H1 (cell line): ENCODE results near the gene CROCC. TPM values are rescaled to one million over a fixed set of nuclear protein-coding genes. Genes with fewer than 3 reads are reported as not detected.

Source experiments
- CTCF ChIA-PET: fragments of 300-600 bp; sonication (Branson Sonifier 250); formaldehyde crosslinking; loops from one replicate; lab custom pipeline; 2021; ENCODE audit not compliant: partially characterized antibody; lab: Charles Lee
- POLR2A ChIA-PET: fragments of 300-600 bp; sonication (Branson Sonifier 250); formaldehyde crosslinking; loops from one replicate; lab custom pipeline; 2021; ENCODE audit warnings: inconsistent platforms; ENCODE audit not compliant: partially characterized antibody; lab: Charles Lee
- DNase-seq, 2 experiments: peaks; one replicate each; pipeline versions ENCODE4 v3.0.0 to v3.0.0-alpha.2; 2010 to 2022; ENCODE audit warnings: low spot score in 2 of 2, low read depth in 1 of 2, mixed read lengths in 1 of 2
- FAIRE-seq: peaks from 2 replicates; lab custom pipeline; 2011; peaks lifted over from hg19 to GRCh38; lab: Jason Lieb, UNC
- H2AFZ ChIP-seq: 2 replicates; pipeline ENCODE4 v1.8.1; 2012; ENCODE audit warnings: low read length, inconsistent platforms
- H2AK5ac ChIP-seq: 2 replicates; pipeline ENCODE4 v1.6.1; 2013; ENCODE audit warnings: low read depth, low read length
- H2BK120ac ChIP-seq: replicated peaks from 2 replicates; pipeline ENCODE3; 2013; ENCODE audit warnings: low read depth, low read length, inconsistent platforms
- H2BK12ac ChIP-seq: 2 replicates; pipeline ENCODE4 v1.6.1; 2013; ENCODE audit warnings: low read depth, low read length
- H2BK15ac ChIP-seq: 2 replicates; pipeline ENCODE4 v1.6.1; 2013; ENCODE audit warnings: low read length
- H2BK20ac ChIP-seq: 2 replicates; pipeline ENCODE4 v1.6.1; 2013; ENCODE audit warnings: low read length
- H2BK5ac ChIP-seq: 2 replicates; pipeline ENCODE4 v1.6.1; 2013; ENCODE audit warnings: low read depth, low read length
- H3K14ac ChIP-seq: 2 replicates; pipeline ENCODE4 v1.6.1; 2013; ENCODE audit warnings: inconsistent platforms; ENCODE audit not compliant: insufficient read length
- H3K18ac ChIP-seq: 2 replicates; pipeline ENCODE4 v1.6.1; 2013; ENCODE audit warnings: low read length; ENCODE audit errors: extremely low read depth
- H3K23ac ChIP-seq: 2 replicates; pipeline ENCODE4 v1.6.1; 2013; ENCODE audit warnings: inconsistent platforms; ENCODE audit not compliant: insufficient read length
- H3K23me2 ChIP-seq: 2 replicates; pipeline ENCODE4 v1.6.1; 2013; ENCODE audit warnings: low read depth, low read length
- H3K27ac ChIP-seq: 2 replicates; pipeline ENCODE4 v1.6.1; 2011; ENCODE audit warnings: low read depth, low read length, inconsistent platforms
- H3K27me3 ChIP-seq, 4 experiments: replicated peaks in 1 of 4; 1 replicate in 1 of 4; 2 replicates in 3 of 4; pipeline versions ENCODE4 v1.6.1 to v1.8.1; 2011 to 2013; ENCODE audit warnings: low read length in 3 of 4, mild to moderate bottlenecking in 3 of 4, inconsistent platforms in 2 of 4, mixed read lengths in 2 of 4, moderate library complexity in 1 of 4; ENCODE audit not compliant: control insufficient read depth in 3 of 4, insufficient read depth in 3 of 4; ENCODE audit errors: extremely low read depth in 1 of 4
- H3K36me3 ChIP-seq, 4 experiments: 2 replicates each; pipeline versions ENCODE4 v1.6.1 to v1.8.1; 2011 to 2013; ENCODE audit warnings: mild to moderate bottlenecking in 4 of 4, low read length in 3 of 4, moderate library complexity in 2 of 4, control low read depth in 1 of 4, inconsistent platforms in 1 of 4; ENCODE audit not compliant: insufficient read depth in 4 of 4, control insufficient read depth in 2 of 4
- H3K4ac ChIP-seq: replicated peaks from 2 replicates; pipeline ENCODE3; 2013; ENCODE audit warnings: low read length, low read depth, mixed read lengths, inconsistent platforms; ENCODE audit not compliant: insufficient read length
- H3K4me1 ChIP-seq, 4 experiments: replicated peaks in 1 of 4; 1 replicate in 1 of 4; 2 replicates in 3 of 4; pipeline versions ENCODE4 v1.6.1 to v1.8.1; 2011 to 2013; ENCODE audit warnings: low read length in 3 of 4, inconsistent platforms in 2 of 4, mixed read lengths in 1 of 4; ENCODE audit not compliant: insufficient read depth in 4 of 4, control insufficient read depth in 3 of 4
- H3K4me2 ChIP-seq, 2 experiments: 2 replicates each; pipeline versions ENCODE4 v1.6.1 to v1.8.1; 2011 to 2013; ENCODE audit warnings: low read depth in 2 of 2, low read length in 2 of 2, control low read depth in 1 of 2, inconsistent platforms in 1 of 2, mild to moderate bottlenecking in 1 of 2; ENCODE audit not compliant: insufficient read depth in 1 of 2
- H3K4me3 ChIP-seq, 4 experiments: fragments of 200-600, 300-600 bp in 1 of 4; sonication (generic), shearing (Covaris generic), sonication (Bioruptor Twin) in 1 of 4; 2 replicates each; pipeline versions ENCODE4 v1.5.1 to v1.8.1; 2011 to 2016; ENCODE audit warnings: low read length in 4 of 4, low read depth in 3 of 4, control low read depth in 2 of 4, inconsistent platforms in 2 of 4, mild to moderate bottlenecking in 2 of 4, mixed read lengths in 1 of 4, moderate library complexity in 1 of 4; ENCODE audit not compliant: insufficient read depth in 2 of 4; ENCODE audit errors: extremely low read depth in 1 of 4
- H3K56ac ChIP-seq: replicated peaks from 2 replicates; pipeline ENCODE3; 2013; ENCODE audit warnings: low read depth, mild to moderate bottlenecking, mixed read lengths, low read length, inconsistent platforms; ENCODE audit not compliant: insufficient read length
- H3K79me1 ChIP-seq: 2 replicates; pipeline ENCODE4 v1.6.1; 2013; ENCODE audit warnings: low read depth, low read length, control low read depth
- H3K79me2 ChIP-seq, 2 experiments: 2 replicates each; pipeline versions ENCODE4 v1.6.1 to v1.8.1; 2012 to 2013; ENCODE audit warnings: low read length in 2 of 2, mild to moderate bottlenecking in 2 of 2, inconsistent platforms in 1 of 2; ENCODE audit not compliant: insufficient read depth in 2 of 2, control insufficient read depth in 1 of 2
- H3K9ac ChIP-seq, 4 experiments: replicated peaks in 1 of 4; 1 replicate in 1 of 4; 2 replicates in 3 of 4; pipeline versions ENCODE4 v1.6.1 to v1.8.1; 2011 to 2013; ENCODE audit warnings: low read depth in 3 of 4, low read length in 3 of 4, control low read depth in 2 of 4, mild to moderate bottlenecking in 2 of 4, moderate library complexity in 2 of 4, inconsistent platforms in 1 of 4; ENCODE audit errors: extremely low read depth in 1 of 4
- H3K9me3 ChIP-seq, 2 experiments: 2 replicates each; pipeline versions ENCODE4 v1.6.1 to v1.8.1; 2012 to 2013; ENCODE audit warnings: mild to moderate bottlenecking in 2 of 2, moderate library complexity in 2 of 2, control low read depth in 1 of 2, inconsistent platforms in 1 of 2, low read depth in 1 of 2, low read length in 1 of 2, mixed read lengths in 1 of 2; ENCODE audit not compliant: insufficient read depth in 2 of 2
- H4K20me1 ChIP-seq, 2 experiments: replicated peaks in 1 of 2; 2 replicates each; pipeline versions ENCODE3 to v1.8.1; 2011 to 2013; ENCODE audit warnings: inconsistent platforms in 2 of 2, low read length in 2 of 2, mild to moderate bottlenecking in 1 of 2; ENCODE audit not compliant: insufficient read depth in 2 of 2, control insufficient read depth in 1 of 2
- H4K5ac ChIP-seq: 2 replicates; pipeline ENCODE4 v1.6.1; 2013; ENCODE audit warnings: low read length, low read depth, mixed read lengths, inconsistent platforms; ENCODE audit not compliant: insufficient read length
- H4K8ac ChIP-seq: 2 replicates; pipeline ENCODE4 v1.8.0; 2013; ENCODE audit warnings: mild to moderate bottlenecking, moderate library complexity, low read length, inconsistent platforms; ENCODE audit not compliant: insufficient read depth; ENCODE audit errors: extremely low read depth
- H4K91ac ChIP-seq: replicated peaks from 2 replicates; pipeline ENCODE3; 2013; ENCODE audit warnings: low read length, mixed read lengths, inconsistent platforms; ENCODE audit not compliant: insufficient read length
- BRCA1 ChIP-seq: IDR thresholded peaks from 2 replicates; pipeline ENCODE4 v1.6.1; 2012; ENCODE audit warnings: low read depth, low read length, improper control_type of control experiment
- KDM4A ChIP-seq: IDR thresholded peaks from one replicate; pipeline ENCODE4 v1.7.1; 2012; ENCODE audit warnings: low read depth, mild to moderate bottlenecking, moderate library complexity, low read length, inconsistent platforms; ENCODE audit not compliant: severe bottlenecking
- POU5F1 ChIP-seq: IDR thresholded peaks from 2 replicates; pipeline ENCODE4 v1.6.1; 2011; ENCODE audit warnings: low read depth, mild to moderate bottlenecking, low read length, moderate library complexity
- SAP30 ChIP-seq: fragments of 300-600 bp; sonication (generic); IDR thresholded peaks from 2 replicates; pipeline ENCODE4 v1.7.1; 2012; ENCODE audit warnings: low read length, moderate library complexity, mild to moderate bottlenecking, inconsistent platforms; ENCODE audit not compliant: insufficient read depth, insufficient replicate concordance
- ZNF274 ChIP-seq: IDR thresholded peaks from 2 replicates; pipeline ENCODE4 v1.7.0; 2012; ENCODE audit warnings: low read length, borderline replicate concordance; ENCODE audit errors: extremely low read depth
- WGBS, 2 experiments: shearing (Covaris generic) in 1 of 2; methylation state at CpG; one replicate each; pipeline versions ENCODE4 v1.1.6 to v1.1.7; 2013 to 2015; ENCODE audit warnings: low lambda C conversion rate in 2 of 2, mixed read lengths in 2 of 2, inconsistent platforms in 1 of 2, low coverage in 1 of 2, missing lambda C conversion rate in 1 of 2; ENCODE audit not compliant: insufficient replicate concordance in 2 of 2, insufficient coverage in 1 of 2, insufficient read length in 1 of 2; ENCODE audit errors: extremely low coverage in 1 of 2, missing lambda C conversion rate in 1 of 2; 5-methylcytosine and 5-hydroxymethylcytosine counted together
- polyA plus RNA-seq, 7 experiments: library from polyadenylated mRNA; depleted of rRNA in 3 of 7; stranded (reverse) in 5 of 7; unstranded in 2 of 7; fragments of >200 nt in 5 of 7; fragments of 200-250 nt in 2 of 7; gene quantifications; 1 replicate in 5 of 7; 2 replicates in 1 of 7; 4 replicates in 1 of 7; pipeline versions ENCODE4 v1.2.1 to v1.2.3, GENCODE V29; 2011 to 2013; ENCODE audit warnings: missing spikeins in 2 of 7, mixed read lengths in 2 of 7
- total RNA-seq: library from RNA; stranded (reverse); fragmentation: NEBNext Ultra II Directional; extraction: Animal tissue kit (Norgen Biotek cat#: 25700); gene quantifications from 2 replicates; pipeline ENCODE4 v1.2.1, GENCODE V29; 2021
- TF ChIP-seq, protein P1 (sequence below): IDR thresholded peaks from 2 replicates; pipeline ENCODE4 v1.6.1; 2012; ENCODE audit warnings: inconsistent platforms

CROCC gene
- total and polyA plus RNA-seq, 2 of the 8 experiments (the other 6 are each of a cell fraction or from before 2014, with no cell fraction given), result 12.1 to 39.5 TPM

DNA sequence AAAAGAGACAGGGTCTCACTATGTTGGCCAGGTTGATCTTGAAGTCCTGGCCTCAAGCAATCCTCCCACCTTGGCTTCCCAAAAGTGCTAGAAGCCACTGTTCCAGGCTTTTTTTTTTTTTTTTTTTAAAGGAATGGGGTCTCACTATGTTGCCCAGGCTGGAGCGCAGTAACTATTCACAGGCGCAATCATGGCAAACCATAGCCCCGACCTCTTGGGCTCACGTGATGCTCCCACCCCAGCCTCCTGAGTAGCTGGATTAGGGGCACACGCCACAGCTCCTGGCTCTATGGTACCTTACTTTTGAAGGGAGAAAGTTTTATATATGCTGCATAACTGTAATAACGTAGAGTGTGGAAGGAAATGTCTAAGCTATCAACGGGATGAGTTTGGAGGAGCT lies 95.7 kb downstream of the CROCC start:
- H3K9ac ChIP-seq, result no peak overlapping the region
- H4K91ac ChIP-seq, result no peak overlapping the region
- no peaks in the 10 kb centered on the region; the same call in 1 of the 2 replicates for H3K79me1 ChIP-seq
- H4K20me1 ChIP-seq, result no peaks in the 10 kb centered on the region
- no peak overlapping the region for H3K14ac ChIP-seq
- no peak overlapping the region for H2BK12ac ChIP-seq
- POLR2A ChIA-PET, result interaction anchor here (1.4 kb wide), 1 partner anchor 13 kb away, joined by 5 read pairs; no protein-coding TSS in a partner anchor
- H3K56ac ChIP-seq, result no peak overlapping the region
- no peak overlapping the region for H4K8ac ChIP-seq
- H2AK5ac ChIP-seq, result no peak overlapping the region
- H4K5ac ChIP-seq, result no peak overlapping the region
- H2BK20ac ChIP-seq, result no peak overlapping the region
- 0 out of 2 replicates have a peak, but pooled peaks cover 2% of the 10 kb centered on the region for H3K23me2 ChIP-seq
- H3K4me1 ChIP-seq, result peaks cover 21 to 28% (median 24%) of the 10 kb centered on the region in 4 experiments
- H3K79me2 ChIP-seq, result no peaks in the 10 kb centered on the region
- no peak overlapping the region for H3K27ac ChIP-seq
- no peak overlapping the region for H3K4me3 ChIP-seq
- H2AFZ ChIP-seq, result no peak overlapping the region
- no peak overlapping the region for H2BK5ac ChIP-seq
- H3K23ac ChIP-seq, result no peak overlapping the region
- FAIRE-seq, result no peak
- H3K36me3 ChIP-seq, result peaks cover 19 to 41% (median 26%) of the 10 kb centered on the region in 4 experiments
- H2BK15ac ChIP-seq, result no peak overlapping the region
- no peak for DNase-seq
- CTCF ChIA-PET, result interaction anchor here (0.7 to 2.1 kb wide), 4 partner anchors 15 to 30 kb away, joined by 3 to 10 read pairs (median 6); no protein-coding TSS in a partner anchor
- no peak overlapping the region for H3K4ac ChIP-seq
- no peaks in the 10 kb centered on the region for H3K27me3 ChIP-seq
- no peak for TF ChIP-seq BRCA1
- no peak for TF ChIP-seq SAP30
- TF ChIP-seq KDM4A, result no peak
- TF ChIP-seq ZNF274, result no peak
- TF ChIP-seq, protein P1, sequence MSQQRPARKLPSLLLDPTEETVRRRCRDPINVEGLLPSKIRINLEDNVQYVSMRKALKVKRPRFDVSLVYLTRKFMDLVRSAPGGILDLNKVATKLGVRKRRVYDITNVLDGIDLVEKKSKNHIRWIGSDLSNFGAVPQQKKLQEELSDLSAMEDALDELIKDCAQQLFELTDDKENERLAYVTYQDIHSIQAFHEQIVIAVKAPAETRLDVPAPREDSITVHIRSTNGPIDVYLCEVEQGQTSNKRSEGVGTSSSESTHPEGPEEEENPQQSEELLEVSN, result no peak
- TF ChIP-seq POU5F1, result no peak
- no peaks in the 10 kb centered on the region for H3K9me3 ChIP-seq
- WGBS, 2 experiments, result 95% methylated on average over 7 of the region's 7 CpGs; no CpG with 5 or more reads in 1 of the 2 experiments
- no peak overlapping the region for H2BK120ac ChIP-seq
- H3K18ac ChIP-seq, result no peak overlapping the region
- H3K4me2 ChIP-seq, result no peak overlapping the region
